Breast epithelium (tissue), 4 donors: ENCODE measurements around the gene CA9. TPM values are rescaled to one million over a fixed set of nuclear protein-coding genes. Genes with fewer than 3 reads are reported as not detected.

ENCODE experiments used
- DNase-seq, 2 donors: peaks; one replicate each; pipeline ENCODE4 v3.0.0-alpha.2; 2019; ENCODE audit warnings: low spot score in 2 of 2
- H3K27ac ChIP-seq, 2 donors: fragments of 200-600 bp; sonication (generic) in 1 of 2; one replicate each; pipeline ENCODE4 v1.5.1; 2016 to 2019; ENCODE audit warnings: mild to moderate bottlenecking in 1 of 2
- H3K27me3 ChIP-seq, 2 donors: fragments of 200-600 bp; sonication (generic) in 1 of 2; one replicate each; pipeline versions ENCODE4 v1.5.1 to v1.6.0; 2017 to 2019; ENCODE audit warnings: control low read depth in 1 of 2, mild to moderate bottlenecking in 1 of 2
- H3K36me3 ChIP-seq: fragments of 200-600 bp; one replicate; pipeline ENCODE4 v1.5.1; 2019
- H3K4me1 ChIP-seq, 2 donors: fragments of 200-600 bp; sonication (generic); one replicate each; pipeline ENCODE4 v1.5.1; 2016 to 2019; ENCODE audit warnings: control low read depth in 1 of 2
- H3K4me3 ChIP-seq, 3 donors: fragments of 200-600 bp; sonication (generic); 1 replicate in 2 of 3; 2 replicates in 1 of 3; pipeline ENCODE4 v1.5.1; 2016 to 2019; ENCODE audit warnings: mild to moderate bottlenecking in 3 of 3, moderate library complexity in 2 of 3
- H3K9me3 ChIP-seq, 2 donors: fragments of 200-600 bp; sonication (generic) in 1 of 2; one replicate each; pipeline ENCODE4 v1.5.1; 2016 to 2019; ENCODE audit warnings: control low read depth in 1 of 2
- POLR2A ChIP-seq: fragments of 450-650 bp; IDR thresholded peaks from one replicate; pipeline ENCODE4 v1.6.1; 2016; ENCODE audit warnings: antibody characterized with exemption, mild to moderate bottlenecking, moderate library complexity
- POLR2AphosphoS5 ChIP-seq, 3 donors: sonication (generic); formaldehyde crosslinking; IDR thresholded peaks; one replicate each; pipeline ENCODE4 v1.6.1; 2017; ENCODE audit warnings: antibody characterized with exemption in 3 of 3
- intact Hi-C: fragments of 100-400 bp; cut with DNase I; formaldehyde crosslinking; loops from one replicate; pipeline ENCODE4 v1.15.1; 2023; ENCODE audit warnings: low total_unique reads
- total RNA-seq, 3 donors: library from RNA; depleted of rRNA; stranded (reverse); fragments of >200 nt; gene quantifications; one replicate each; pipeline ENCODE4 v1.1.0, GENCODE V29; 2016
- TF ChIP-seq, protein P1 (sequence below), 3 donors: fragments of 450-650 bp; IDR thresholded peaks; one replicate each; pipeline ENCODE4 v1.5.1; 2016 to 2017; ENCODE audit warnings: antibody characterized with exemption in 3 of 3, mild to moderate bottlenecking in 3 of 3, moderate library complexity in 3 of 3

The CA9 gene
- total RNA-seq, 3 donors from 2014 or later: 0.16 to 5.0 TPM; not detected in 1

DNA sequence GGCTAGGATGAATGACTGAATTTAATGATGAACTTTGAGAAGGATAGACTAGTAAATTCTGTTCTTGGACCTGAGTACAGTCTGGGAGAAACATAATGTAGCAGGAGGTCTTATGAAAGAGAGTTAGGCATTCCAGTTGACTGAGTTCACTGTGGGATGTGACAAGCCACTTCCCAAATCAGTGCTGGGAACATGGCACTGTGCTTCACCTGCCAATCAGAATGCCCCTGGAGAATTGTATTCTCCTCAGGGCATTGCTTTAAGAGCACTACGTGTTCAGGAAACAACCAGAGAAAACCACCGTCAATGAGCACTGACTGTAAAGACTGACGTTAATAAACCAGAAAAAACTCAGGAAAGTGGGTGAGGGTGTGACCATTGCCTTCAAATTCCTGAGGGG, 14.4 kb upstream of the CA9 start:
- H3K4me1 ChIP-seq: no peaks in the 10 kb centered on the region
- TF ChIP-seq POLR2AphosphoS5 (IDR thresholded peaks at IDR 0.05) (no peak), POLR2A (no peak)
- TF ChIP-seq, protein P1, sequence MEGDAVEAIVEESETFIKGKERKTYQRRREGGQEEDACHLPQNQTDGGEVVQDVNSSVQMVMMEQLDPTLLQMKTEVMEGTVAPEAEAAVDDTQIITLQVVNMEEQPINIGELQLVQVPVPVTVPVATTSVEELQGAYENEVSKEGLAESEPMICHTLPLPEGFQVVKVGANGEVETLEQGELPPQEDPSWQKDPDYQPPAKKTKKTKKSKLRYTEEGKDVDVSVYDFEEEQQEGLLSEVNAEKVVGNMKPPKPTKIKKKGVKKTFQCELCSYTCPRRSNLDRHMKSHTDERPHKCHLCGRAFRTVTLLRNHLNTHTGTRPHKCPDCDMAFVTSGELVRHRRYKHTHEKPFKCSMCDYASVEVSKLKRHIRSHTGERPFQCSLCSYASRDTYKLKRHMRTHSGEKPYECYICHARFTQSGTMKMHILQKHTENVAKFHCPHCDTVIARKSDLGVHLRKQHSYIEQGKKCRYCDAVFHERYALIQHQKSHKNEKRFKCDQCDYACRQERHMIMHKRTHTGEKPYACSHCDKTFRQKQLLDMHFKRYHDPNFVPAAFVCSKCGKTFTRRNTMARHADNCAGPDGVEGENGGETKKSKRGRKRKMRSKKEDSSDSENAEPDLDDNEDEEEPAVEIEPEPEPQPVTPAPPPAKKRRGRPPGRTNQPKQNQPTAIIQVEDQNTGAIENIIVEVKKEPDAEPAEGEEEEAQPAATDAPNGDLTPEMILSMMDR (IDR thresholded peaks at IDR 0.05): no peak
- no peak for DNase-seq
- H3K36me3 ChIP-seq: no peaks in the 10 kb centered on the region
- intact Hi-C loops: loop anchor here (5.0 kb wide), 1 partner anchor 173 kb away; no protein-coding TSS in a partner anchor
- H3K27ac ChIP-seq: peak overlapping the region; percentile 98
- peak overlapping the region; percentile 89 to 96 (median 92) for H3K4me3 ChIP-seq
- H3K27me3 ChIP-seq: no peaks in the 10 kb centered on the region
- H3K9me3 ChIP-seq: no peaks in the 10 kb centered on the region

DNA sequence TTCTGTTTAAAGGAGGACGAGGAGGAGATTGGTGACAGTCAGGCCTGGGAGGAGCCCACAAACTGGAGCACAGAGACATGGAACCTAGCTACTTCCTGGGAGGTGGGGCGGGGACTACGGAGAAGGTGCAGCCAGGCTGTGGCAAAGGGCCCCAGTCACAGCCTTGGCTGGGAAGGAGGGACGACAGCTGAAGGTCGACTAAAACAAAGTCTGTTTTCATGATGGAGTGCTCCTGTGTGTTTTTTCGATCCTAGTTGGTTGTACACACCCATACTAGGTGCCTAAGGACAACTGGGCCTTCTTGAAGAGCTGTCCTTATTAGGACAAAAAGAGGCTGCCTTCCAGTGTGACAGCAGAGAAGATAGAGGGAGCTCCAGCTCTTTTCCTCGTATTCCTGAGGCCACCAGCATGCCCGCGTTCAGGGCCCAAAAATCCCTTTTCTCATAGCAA, 12.7 kb upstream of the CA9 start:
- TF ChIP-seq POLR2A (no peak), POLR2AphosphoS5 (IDR thresholded peaks at IDR 0.05) (peak in 1 of 3 donors; percentile 9)
- no peaks in the 10 kb centered on the region for H3K9me3 ChIP-seq
- H3K27ac ChIP-seq: peak overlapping the region; percentile 81 to 84
- H3K4me1 ChIP-seq: no peaks in the 10 kb centered on the region
- H3K4me3 ChIP-seq: no peak overlapping the region
- intact Hi-C loops: no loop called here
- DNase-seq: peak in 1 of 2 donors; percentile 57
- H3K27me3 ChIP-seq: no peaks in the 10 kb centered on the region
- no peaks in the 10 kb centered on the region for H3K36me3 ChIP-seq

DNA sequence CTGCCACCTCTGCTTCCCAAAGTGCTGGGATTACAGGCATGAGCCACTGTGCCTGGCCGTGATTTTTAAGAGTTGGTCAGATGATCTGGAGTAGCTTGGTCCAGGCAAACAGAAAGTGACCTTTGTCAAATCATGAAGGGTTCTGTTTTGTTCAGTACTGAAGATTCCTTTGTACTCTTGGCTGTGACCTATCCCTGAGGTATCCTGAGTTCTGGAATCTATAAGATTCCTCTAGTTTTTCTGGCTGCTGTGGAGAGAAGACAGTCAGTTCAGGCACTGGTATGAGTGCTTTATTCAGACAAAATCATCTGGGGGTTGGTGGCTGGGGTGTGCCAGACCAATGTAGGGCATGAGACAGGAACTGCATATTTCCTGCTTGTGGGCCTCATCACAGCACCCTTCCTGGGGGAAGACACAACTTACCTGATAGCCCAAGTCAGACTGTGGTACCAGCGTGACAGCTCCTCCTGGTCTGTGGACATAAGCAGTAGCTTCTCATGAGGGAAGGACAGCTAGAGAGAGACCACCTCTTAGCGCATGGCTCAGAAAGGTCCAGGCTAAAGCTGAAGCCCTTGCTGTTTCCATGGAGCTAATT, 11.9 kb upstream of the CA9 start:
- Histone ChIP-seq H3K27me3 (no peaks in the 10 kb centered on the region), H3K4me3 (no peak overlapping the region), H3K9me3 (no peaks in the 10 kb centered on the region), H3K4me1 (no peaks in the 10 kb centered on the region), H3K36me3 (no peaks in the 10 kb centered on the region), H3K27ac (peak overlapping the region; percentile 62 to 84)
- TF ChIP-seq POLR2A (no peak), POLR2AphosphoS5 (IDR thresholded peaks at IDR 0.05) (no peak)
- TF ChIP-seq, protein P1 (IDR thresholded peaks at IDR 0.05): no peak
- intact Hi-C loops: no loop called here
- DNase-seq: no peak

DNA sequence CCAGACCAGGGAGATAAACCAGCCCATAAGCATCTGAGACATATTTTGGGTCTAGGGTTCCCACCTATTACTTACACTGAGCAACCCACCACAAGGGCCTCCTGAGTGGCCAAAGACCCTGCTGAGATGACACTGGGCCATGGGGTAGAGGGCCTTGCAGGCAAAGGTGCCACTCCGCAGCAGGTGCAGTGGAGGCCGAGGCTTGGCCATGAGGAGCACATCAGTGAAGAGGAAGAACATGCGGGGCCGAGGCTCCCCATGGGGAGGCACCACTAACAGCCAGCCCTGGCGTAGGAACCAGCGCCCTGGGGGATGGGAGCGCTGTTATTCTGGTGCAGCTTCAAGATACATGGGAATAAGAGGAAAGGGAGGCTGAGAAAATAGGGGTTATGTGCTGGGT, 11.3 kb upstream of the CA9 start:
- no peaks in the 10 kb centered on the region for H3K9me3 ChIP-seq
- no peak for DNase-seq
- TF ChIP-seq, protein P1 (IDR thresholded peaks at IDR 0.05): no peak
- TF ChIP-seq POLR2A: no peak
- TF ChIP-seq POLR2AphosphoS5 (IDR thresholded peaks at IDR 0.05): no peak
- H3K27ac ChIP-seq: peak overlapping the region; percentile 62 to 84
- no peaks in the 10 kb centered on the region for H3K36me3 ChIP-seq
- intact Hi-C loops: no loop called here
- H3K4me1 ChIP-seq: no peaks in the 10 kb centered on the region
- H3K4me3 ChIP-seq: no peak overlapping the region
- H3K27me3 ChIP-seq: no peaks in the 10 kb centered on the region

DNA sequence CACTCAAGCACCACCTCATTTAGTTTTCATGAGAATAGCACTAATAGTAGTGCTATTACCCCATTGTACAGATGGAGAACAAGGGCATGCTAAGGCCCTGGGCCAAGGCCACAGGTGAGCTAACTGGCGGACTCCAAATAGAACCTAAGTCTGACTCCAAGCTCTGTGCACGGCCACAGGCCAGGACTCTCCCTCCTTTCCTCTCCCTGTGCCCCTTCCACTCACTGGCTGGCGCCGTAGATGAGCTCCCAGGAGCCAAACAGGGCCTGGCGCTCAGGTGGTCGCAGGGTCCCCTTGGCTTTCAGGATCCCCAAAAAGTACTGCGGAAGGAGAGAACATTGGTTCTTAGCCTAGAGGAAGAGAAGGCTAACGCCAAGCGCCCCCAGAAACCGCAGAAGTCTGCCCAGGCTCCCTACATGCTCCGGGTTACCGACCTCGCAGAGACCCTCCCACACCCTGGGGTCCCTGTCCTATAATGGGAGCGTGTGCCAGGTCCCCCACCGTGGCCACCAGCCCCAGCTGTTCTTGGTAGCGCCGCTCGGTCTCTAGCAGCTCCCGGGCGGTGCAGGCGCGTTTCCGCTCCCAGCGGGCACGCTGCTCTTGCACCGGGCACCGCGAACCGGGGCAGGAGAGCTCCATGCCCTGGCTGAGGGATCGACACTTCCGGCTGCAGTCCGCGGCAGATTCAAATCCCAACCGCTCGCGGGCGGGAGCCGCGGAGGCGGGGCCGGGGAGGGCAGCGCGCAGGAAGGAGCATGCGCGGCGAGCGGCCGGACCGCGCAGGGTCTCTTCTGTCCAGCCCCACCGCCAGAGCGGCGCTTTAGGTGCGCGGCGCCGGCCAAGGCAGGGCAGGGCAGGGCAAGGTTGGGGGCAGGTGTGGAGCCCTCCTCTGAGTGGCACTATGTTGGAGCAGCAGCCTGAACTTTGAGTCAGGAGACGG, 8.9 kb upstream of the CA9 start, which contains the start of gene ARHGEF39:
TSS of gene ARHGEF39 (minus strand) at position 665 of the 940 bp plus-strand sequence. CDS start at position 639, 26 bp downstream.
- no peaks in the 10 kb centered on the region for H3K4me1 ChIP-seq
- H3K4me3 ChIP-seq: peak within 1 kb of the TSS; percentile 47 to 69 (median 69)
- DNase-seq: peak; percentile 53 to 77
- intact Hi-C loops: no loop called here
- TF ChIP-seq POLR2A (no peak), POLR2AphosphoS5 (IDR thresholded peaks at IDR 0.05) (peak in 1 of 3 donors; percentile 18)
- TF ChIP-seq, protein P1 (IDR thresholded peaks at IDR 0.05): no peak
- no peaks in the 10 kb centered on the region for H3K36me3 ChIP-seq
- H3K27ac ChIP-seq: peak within 1 kb of the TSS; percentile 39 to 71
- H3K27me3 ChIP-seq: no peaks in the 10 kb centered on the region
- H3K9me3 ChIP-seq: no peaks in the 10 kb centered on the region
